ENCODE measurements around the gene THSD4.

DNA sequence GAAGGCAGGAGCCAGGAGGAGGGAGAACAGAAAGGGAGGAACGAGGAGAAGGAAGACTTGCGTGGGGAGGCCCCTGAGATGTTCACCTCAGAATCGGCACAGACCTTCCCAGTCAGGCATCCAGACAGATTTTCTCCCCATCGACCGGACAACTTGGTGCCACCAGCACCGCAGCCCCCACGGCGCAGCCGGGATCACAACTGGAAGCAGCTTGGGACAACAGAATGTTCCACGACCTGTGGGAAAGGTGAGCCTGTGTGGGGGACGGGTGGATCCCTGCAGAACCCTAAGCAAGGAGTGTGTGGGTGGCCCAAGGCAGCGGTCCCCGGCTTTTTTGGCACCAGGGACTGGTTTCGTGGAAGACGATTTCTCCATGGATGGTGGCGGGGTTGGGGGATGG lies 622.5 kb downstream of the THSD4 start:
- TF ChIP-seq POLR2A (IDR thresholded peaks at IDR 0.05): no peak
- TF ChIP-seq, protein P1, sequence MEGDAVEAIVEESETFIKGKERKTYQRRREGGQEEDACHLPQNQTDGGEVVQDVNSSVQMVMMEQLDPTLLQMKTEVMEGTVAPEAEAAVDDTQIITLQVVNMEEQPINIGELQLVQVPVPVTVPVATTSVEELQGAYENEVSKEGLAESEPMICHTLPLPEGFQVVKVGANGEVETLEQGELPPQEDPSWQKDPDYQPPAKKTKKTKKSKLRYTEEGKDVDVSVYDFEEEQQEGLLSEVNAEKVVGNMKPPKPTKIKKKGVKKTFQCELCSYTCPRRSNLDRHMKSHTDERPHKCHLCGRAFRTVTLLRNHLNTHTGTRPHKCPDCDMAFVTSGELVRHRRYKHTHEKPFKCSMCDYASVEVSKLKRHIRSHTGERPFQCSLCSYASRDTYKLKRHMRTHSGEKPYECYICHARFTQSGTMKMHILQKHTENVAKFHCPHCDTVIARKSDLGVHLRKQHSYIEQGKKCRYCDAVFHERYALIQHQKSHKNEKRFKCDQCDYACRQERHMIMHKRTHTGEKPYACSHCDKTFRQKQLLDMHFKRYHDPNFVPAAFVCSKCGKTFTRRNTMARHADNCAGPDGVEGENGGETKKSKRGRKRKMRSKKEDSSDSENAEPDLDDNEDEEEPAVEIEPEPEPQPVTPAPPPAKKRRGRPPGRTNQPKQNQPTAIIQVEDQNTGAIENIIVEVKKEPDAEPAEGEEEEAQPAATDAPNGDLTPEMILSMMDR (IDR thresholded peaks at IDR 0.05): no peak
